NT2/D1 (cell line): ENCODE results near the gene PCYT1B.

Experiments used
- SUZ12 ChIP-seq: IDR thresholded peaks from 2 replicates; pipeline ENCODE4 v1.6.1; 2011; ENCODE audit not compliant: insufficient read length, insufficient read depth; ENCODE audit errors: extremely low read depth
- ZNF274 ChIP-seq: IDR thresholded peaks from 2 replicates; pipeline ENCODE4 v1.6.1; 2011; ENCODE audit warnings: mild to moderate bottlenecking, low read depth, low read length

- TF ChIP-seq ZNF274 (no peak), SUZ12 (no peak)
Observed at GRCh38 chrX:24594501-24594900, 52.6 kb downstream of the PCYT1B start.
